Spleen (tissue), 11 donors: ENCODE results near the gene SIN3B. TPM values are rescaled to one million over a fixed set of nuclear protein-coding genes. Genes with fewer than 3 reads are reported as not detected.

Experiments
- DNase-seq: peaks from one replicate; pipeline ENCODE4 v3.0.0-alpha.2; 2020
- H3K27ac ChIP-seq, 8 donors: fragments of 200-600 bp; sonication (generic) in 7 of 8; 1 replicate in 4 of 8; 2 replicates in 4 of 8; pipeline versions ENCODE4 v1.5.0 to v1.8.0; 2016 to 2021; ENCODE audit warnings: inconsistent platforms in 4 of 8, mild to moderate bottlenecking in 4 of 8, moderate library complexity in 1 of 8
- H3K27me3 ChIP-seq, 7 donors: fragments of 200-600 bp; sonication (generic) in 6 of 7; replicated peaks in 1 of 7; 1 replicate in 4 of 7; 2 replicates in 3 of 7; pipeline versions ENCODE4 v1.5.0 to v1.8.0; 2016 to 2021; ENCODE audit warnings: inconsistent platforms in 3 of 7, mild to moderate bottlenecking in 1 of 7
- H3K36me3 ChIP-seq, 6 donors: fragments of 200-600 bp; sonication (generic) in 5 of 6; 1 replicate in 4 of 6; 2 replicates in 2 of 6; pipeline versions ENCODE4 v1.5.0 to v1.8.0; 2016 to 2021; ENCODE audit warnings: inconsistent platforms in 2 of 6
- H3K4me1 ChIP-seq, 6 donors: fragments of 200-600 bp; sonication (generic) in 5 of 6; 1 replicate in 3 of 6; 2 replicates in 3 of 6; pipeline versions ENCODE4 v1.5.0 to v1.8.0; 2016 to 2021; ENCODE audit warnings: inconsistent platforms in 3 of 6
- H3K4me3 ChIP-seq, 8 donors: fragments of 200-600 bp; sonication (generic) in 7 of 8; 1 replicate in 4 of 8; 2 replicates in 4 of 8; pipeline versions ENCODE4 v1.5.0 to v1.8.0; 2016 to 2021; ENCODE audit warnings: inconsistent platforms in 4 of 8, mild to moderate bottlenecking in 4 of 8, moderate library complexity in 2 of 8
- H3K9me3 ChIP-seq, 8 donors: fragments of 200-600 bp; sonication (generic) in 7 of 8; 1 replicate in 4 of 8; 2 replicates in 4 of 8; pipeline versions ENCODE4 v1.5.0 to v1.8.0; 2016 to 2021; ENCODE audit warnings: inconsistent platforms in 4 of 8
- POLR2A ChIP-seq, 3 donors: fragments of 450-650 bp; IDR thresholded peaks; one replicate each; pipeline ENCODE4 v1.5.1; 2017; ENCODE audit warnings: antibody characterized with exemption in 3 of 3, mild to moderate bottlenecking in 1 of 3
- POLR2AphosphoS5 ChIP-seq, 3 donors: sonication (generic); formaldehyde crosslinking; IDR thresholded peaks; one replicate each; pipeline ENCODE4 v1.5.1; 2017; ENCODE audit warnings: antibody characterized with exemption in 3 of 3
- WGBS, 5 donors: extraction: QIAGEN DNeasy Blood & Tissue Kit in 3 of 5; methylation state at CpG; one replicate each; pipeline versions ENCODE4 v1.1.5 to v1.1.7; 2013 to 2018; 5-methylcytosine and 5-hydroxymethylcytosine counted together
- intact Hi-C: fragments of 100-400 bp; cut with DNase I; formaldehyde crosslinking; loops from one replicate; pipeline ENCODE4 v1.15.0; 2023; ENCODE audit warnings: low total_unique reads
- polyA plus RNA-seq, 3 donors: library from polyadenylated mRNA; stranded (reverse); fragments of 200-250 nt; gene quantifications; one replicate each; pipeline ENCODE4 v1.2.1, GENCODE V29; 2013
- total RNA-seq, 7 donors: library from RNA; depleted of rRNA in 3 of 7; stranded (reverse); fragments of >200 nt in 3 of 7; fragmentation: NEBNext Ultra II Directional in 4 of 7; extraction: Animal tissue kit (Norgen Biotek cat#: 25700) in 4 of 7; gene quantifications; one replicate each; pipeline versions ENCODE4 v1.1.0 to v1.2.1, GENCODE V29; 2016 to 2021
- TF ChIP-seq, protein P1 (sequence below), 11 experiments: fragments of 200-600 bp in 7 of 11; fragments of 450-650 bp in 4 of 11; sonication (generic) in 4 of 11; IDR thresholded peaks in 8 of 11; conservative IDR thresholded peaks in 3 of 11; 1 replicate in 7 of 11; 2 replicates in 4 of 11; pipeline versions ENCODE4 v1.4.0 to v1.8.0; 2016 to 2021; ENCODE audit warnings: antibody characterized with exemption in 11 of 11, inconsistent platforms in 4 of 11, mild to moderate bottlenecking in 1 of 11
- donor health status: healthy with polysubstance abuse.
- donor health status: DM: no; HTN: no; CAD: no; lungs with moderate emphysema.
- donor health status: DM: no; HTN: no; CAD: no.
- donor health status: Bipolar disorder and iron deficiency.
- donor health status: healthy.
- donor health status: DM: no; HTN: no; CAD: no.
- donor health status: DM: yes; HTN: yes; CAD: no.

Gene SIN3B
- total and polyA plus RNA-seq, 10 donors = 14.6 to 107 (median 67.6) TPM

DNA sequence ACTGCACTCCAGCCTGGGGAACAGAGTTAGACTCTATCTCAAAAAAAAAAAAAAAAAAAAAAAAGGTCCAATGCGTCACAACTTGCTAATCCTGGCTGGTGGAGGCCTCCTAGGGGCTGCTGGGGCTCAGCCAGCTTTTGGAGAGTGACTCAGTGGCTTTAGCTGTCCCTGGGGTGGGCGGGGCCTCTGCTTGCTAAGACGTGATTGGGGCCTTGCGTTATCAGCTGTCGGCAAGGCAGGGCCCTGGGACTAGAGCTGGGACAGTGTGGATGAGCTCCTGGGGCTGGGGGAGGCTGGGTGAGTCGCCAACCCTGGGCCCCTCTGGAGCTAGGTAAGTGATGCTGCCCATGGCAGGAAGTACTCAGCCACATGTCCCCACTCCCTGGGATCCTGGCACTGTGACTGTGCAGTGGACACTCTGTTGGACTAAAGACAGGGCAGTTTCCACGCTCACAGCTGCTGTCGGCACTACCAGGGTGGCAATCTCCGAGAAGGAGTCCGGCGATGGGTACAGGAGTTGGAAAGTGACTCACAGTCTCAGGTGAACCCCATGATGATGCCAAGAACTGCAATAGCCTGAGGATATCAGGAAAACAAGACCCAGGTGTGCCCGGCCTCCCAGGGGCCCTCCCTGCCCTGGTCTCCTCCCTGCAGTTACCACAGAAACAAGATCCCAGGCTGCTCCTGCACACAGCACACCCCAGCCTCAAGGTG is 91.8 kb downstream of the SIN3B start:
- TF ChIP-seq, protein P1, sequence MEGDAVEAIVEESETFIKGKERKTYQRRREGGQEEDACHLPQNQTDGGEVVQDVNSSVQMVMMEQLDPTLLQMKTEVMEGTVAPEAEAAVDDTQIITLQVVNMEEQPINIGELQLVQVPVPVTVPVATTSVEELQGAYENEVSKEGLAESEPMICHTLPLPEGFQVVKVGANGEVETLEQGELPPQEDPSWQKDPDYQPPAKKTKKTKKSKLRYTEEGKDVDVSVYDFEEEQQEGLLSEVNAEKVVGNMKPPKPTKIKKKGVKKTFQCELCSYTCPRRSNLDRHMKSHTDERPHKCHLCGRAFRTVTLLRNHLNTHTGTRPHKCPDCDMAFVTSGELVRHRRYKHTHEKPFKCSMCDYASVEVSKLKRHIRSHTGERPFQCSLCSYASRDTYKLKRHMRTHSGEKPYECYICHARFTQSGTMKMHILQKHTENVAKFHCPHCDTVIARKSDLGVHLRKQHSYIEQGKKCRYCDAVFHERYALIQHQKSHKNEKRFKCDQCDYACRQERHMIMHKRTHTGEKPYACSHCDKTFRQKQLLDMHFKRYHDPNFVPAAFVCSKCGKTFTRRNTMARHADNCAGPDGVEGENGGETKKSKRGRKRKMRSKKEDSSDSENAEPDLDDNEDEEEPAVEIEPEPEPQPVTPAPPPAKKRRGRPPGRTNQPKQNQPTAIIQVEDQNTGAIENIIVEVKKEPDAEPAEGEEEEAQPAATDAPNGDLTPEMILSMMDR (IDR thresholded peaks at IDR 0.05 in 8 of 11, conservative IDR thresholded peaks at IDR 0.05 in 3 of 11) = no peak
- TF ChIP-seq POLR2A (IDR thresholded peaks at IDR 0.05) (no peak), POLR2AphosphoS5 (IDR thresholded peaks at IDR 0.05) (no peak)
- H3K27me3 ChIP-seq = peaks cover 0 to 5% (median 0%) of the 10 kb centered on the region in 7 donors
- H3K36me3 ChIP-seq = no peaks in the 10 kb centered on the region
- no peaks in the 10 kb centered on the region for H3K4me1 ChIP-seq
- H3K4me3 ChIP-seq = no peak overlapping the region
- DNase-seq = no peak
- peaks cover 0 to 33% (median 21%) of the 10 kb centered on the region in 8 donors for H3K9me3 ChIP-seq
- H3K27ac ChIP-seq = no peak overlapping the region
- intact Hi-C loops = no loop called here
- 64 to 88% (median 66%) methylated on average over 8 to 12 of the region's 12 CpGs for WGBS, 5 donors

DNA sequence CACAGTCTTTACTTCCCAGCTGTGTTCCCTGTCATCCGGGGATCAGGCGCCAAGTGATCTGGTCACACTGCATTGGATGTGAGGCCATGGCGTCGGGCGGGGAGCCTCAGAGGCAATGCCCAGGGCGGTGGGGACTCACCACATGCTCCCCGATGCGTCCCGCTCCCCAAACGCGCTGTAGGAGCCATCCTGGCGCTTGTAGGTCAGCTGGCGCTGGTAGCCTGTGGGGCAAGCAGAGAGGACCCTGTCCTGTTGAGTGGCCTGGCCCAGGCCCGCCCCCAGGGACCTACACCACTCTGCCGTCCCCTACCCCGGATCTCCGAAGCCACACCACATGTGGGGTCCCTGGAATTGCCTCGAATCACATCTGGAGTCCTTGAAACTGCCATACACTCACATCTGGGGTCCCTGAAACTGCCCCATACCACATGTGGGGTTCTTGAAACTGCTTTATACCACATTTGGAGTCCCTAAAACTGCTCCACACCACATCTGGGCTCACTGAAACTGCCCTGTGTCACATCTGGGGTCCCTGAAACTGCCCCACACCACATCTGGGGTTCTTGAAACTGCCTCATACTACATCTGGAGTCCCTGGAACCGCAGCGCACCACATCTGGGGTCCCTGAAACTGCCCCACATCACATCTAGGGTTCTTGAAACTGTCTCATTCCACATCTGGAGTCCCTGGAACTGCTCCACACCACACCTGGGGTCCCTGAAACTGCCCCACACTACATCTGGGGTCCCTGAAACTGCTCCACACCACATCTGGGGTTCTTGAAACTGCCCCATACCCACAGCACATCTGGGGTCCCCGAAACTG is 92.8 kb downstream of the SIN3B start:
- Histone ChIP-seq H3K27ac (no peak overlapping the region), H3K36me3 (no peaks in the 10 kb centered on the region), H3K4me3 (no peak overlapping the region), H3K4me1 (no peaks in the 10 kb centered on the region), H3K27me3 (peaks cover 0 to 5% (median 0%) of the 10 kb centered on the region in 7 donors), H3K9me3 (peaks cover 0 to 43% (median 26%) of the 10 kb centered on the region in 8 donors)
- DNase-seq = no peak
- intact Hi-C loops = no loop called here
- no peak for TF ChIP-seq POLR2AphosphoS5 (IDR thresholded peaks at IDR 0.05)
- TF ChIP-seq, protein P1 (IDR thresholded peaks at IDR 0.05 in 8 of 11, conservative IDR thresholded peaks at IDR 0.05 in 3 of 11) = no peak
- no peak for TF ChIP-seq POLR2A (IDR thresholded peaks at IDR 0.05)
- 71 to 92% (median 90%) methylated on average over 9 to 21 of the region's 21 CpGs for WGBS, 5 donors

DNA sequence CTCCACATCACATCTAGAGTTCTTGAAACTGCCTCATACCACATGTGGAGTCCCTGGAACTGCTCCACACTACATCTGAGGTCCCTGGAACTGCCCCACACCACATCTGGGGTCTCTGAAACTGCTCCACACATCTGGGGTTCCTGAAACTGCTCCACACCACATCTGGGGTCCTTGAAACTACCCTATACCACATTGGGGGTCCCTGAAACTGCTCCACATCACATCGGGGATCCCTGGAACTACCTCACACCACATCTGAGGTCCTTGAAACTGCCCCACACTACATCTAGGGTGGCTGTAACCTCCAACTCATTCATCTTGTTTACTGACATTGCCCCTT is 93.4 kb downstream of the SIN3B start:
- Histone ChIP-seq H3K36me3 (no peaks in the 10 kb centered on the region), H3K27ac (no peak overlapping the region), H3K9me3 (peaks cover 0 to 43% (median 26%) of the 10 kb centered on the region in 8 donors), H3K27me3 (no peaks in the 10 kb centered on the region), H3K4me1 (no peaks in the 10 kb centered on the region), H3K4me3 (no peak overlapping the region)
- no peak for DNase-seq
- TF ChIP-seq, protein P1 (IDR thresholded peaks at IDR 0.05 in 8 of 11, conservative IDR thresholded peaks at IDR 0.05 in 3 of 11) = no peak
- TF ChIP-seq POLR2A (IDR thresholded peaks at IDR 0.05) (no peak), POLR2AphosphoS5 (IDR thresholded peaks at IDR 0.05) (no peak)
- 54 to 95% (median 58%) methylated on average over 1 of the region's 1 CpG for WGBS, 5 donors
- intact Hi-C loops = no loop called here

DNA sequence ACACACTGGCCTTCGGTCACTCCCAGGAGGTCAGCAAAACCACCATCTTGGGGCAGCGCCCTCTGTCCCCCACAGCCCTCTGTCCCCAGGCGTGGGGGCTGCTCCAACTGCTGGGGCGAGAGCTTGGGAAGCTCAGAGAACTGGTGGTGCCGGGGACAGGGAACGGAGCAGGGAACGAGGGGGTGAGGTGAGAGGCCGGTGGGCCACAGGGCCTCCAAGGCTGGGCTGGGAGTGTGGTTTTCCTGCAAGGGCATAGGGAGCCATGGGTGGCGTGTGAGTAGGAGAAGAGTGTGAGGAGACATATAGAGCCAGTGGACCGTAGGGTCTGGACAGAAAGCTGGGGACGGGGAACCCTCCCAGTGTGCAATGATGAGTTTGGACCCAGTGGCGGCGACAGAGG is 93.8 kb downstream of the SIN3B start:
- TF ChIP-seq, protein P1 (IDR thresholded peaks at IDR 0.05 in 8 of 11, conservative IDR thresholded peaks at IDR 0.05 in 3 of 11) = no peak
- TF ChIP-seq POLR2AphosphoS5 (IDR thresholded peaks at IDR 0.05) (no peak), POLR2A (IDR thresholded peaks at IDR 0.05) (no peak)
- DNase-seq = no peak
- WGBS, 5 donors = 89 to 96% (median 91%) methylated on average over 13 of the region's 13 CpGs
- Histone ChIP-seq H3K27me3 (no peaks in the 10 kb centered on the region), H3K36me3 (no peaks in the 10 kb centered on the region), H3K9me3 (peaks cover 0 to 43% (median 26%) of the 10 kb centered on the region in 8 donors), H3K27ac (no peak overlapping the region), H3K4me3 (no peak overlapping the region), H3K4me1 (no peaks in the 10 kb centered on the region)
- intact Hi-C loops = no loop called here
